RWPE1 (cell line): ENCODE results near the gene DDX39A.
A peak's percentile ranks its signal among the peaks of the same experiment; 100 is the strongest.
"Not testable (repeated sequence)": the region's sequence is repeated elsewhere in the genome, so short reads cannot be mapped to it uniquely, and the experiment has no call there.

Experiments
- CTCF ChIA-PET: fragments of 350-600 bp; sonication (Branson Sonifier 250); formaldehyde crosslinking; extraction: SDS; loops from one replicate; lab custom pipeline; 2021; lab: Yijun Ruan, JAX
- POLR2A ChIA-PET: fragments of 400-600 bp; formaldehyde crosslinking; extraction: SDS; loops from one replicate; lab custom pipeline; 2020; ENCODE audit warnings: antibody characterized with exemption; ENCODE audit not compliant: low non-redundant PET; lab: Yijun Ruan, JAX
- DNase-seq: peaks from one replicate; pipeline ENCODE4 v3.0.0; 2012; ENCODE audit warnings: low spot score
- H3K27ac ChIP-seq: fragments of 450-650 bp; 2 replicates; pipeline ENCODE4 v1.5.1; 2017
- TF ChIP-seq, protein P1 (sequence below): fragments of 450-650 bp; conservative IDR thresholded peaks from 2 replicates; pipeline ENCODE4 v1.5.1; 2017; ENCODE audit warnings: low read depth, mild to moderate bottlenecking

DDX39A gene

DNA sequence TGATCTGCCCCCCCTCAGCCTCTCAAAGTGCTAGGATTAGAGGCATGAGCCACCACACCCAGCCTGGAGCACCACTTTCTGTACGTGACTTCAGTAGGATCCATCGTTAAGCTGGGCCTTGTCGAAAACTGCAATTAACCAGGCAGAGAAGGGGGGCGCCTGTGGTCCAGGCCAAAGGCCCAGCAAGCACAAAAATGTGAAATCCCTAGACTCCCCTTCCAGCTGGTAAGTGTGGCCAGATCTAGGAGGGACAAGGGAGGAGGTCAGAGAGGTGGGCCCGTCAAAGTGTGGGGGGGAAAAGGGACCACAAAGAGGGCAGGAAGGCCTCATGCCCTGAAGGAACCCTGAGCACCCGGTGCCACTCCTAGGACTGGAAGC lies 13.8 kb downstream of the DDX39A start:
- ChIA-PET POLR2A (interaction anchor here (0.6 kb wide), 1 partner anchor 19 kb away, joined by 7 read pairs; no protein-coding TSS in a partner anchor), CTCF (interaction anchor here (0.6 to 2.2 kb wide), 6 partner anchors 9 to 123 kb away, joined by 3 to 8 read pairs (median 4); no protein-coding TSS in a partner anchor)
- H3K27ac ChIP-seq: peak overlapping the region; percentile 70
- no peak for DNase-seq
- TF ChIP-seq, protein P1, sequence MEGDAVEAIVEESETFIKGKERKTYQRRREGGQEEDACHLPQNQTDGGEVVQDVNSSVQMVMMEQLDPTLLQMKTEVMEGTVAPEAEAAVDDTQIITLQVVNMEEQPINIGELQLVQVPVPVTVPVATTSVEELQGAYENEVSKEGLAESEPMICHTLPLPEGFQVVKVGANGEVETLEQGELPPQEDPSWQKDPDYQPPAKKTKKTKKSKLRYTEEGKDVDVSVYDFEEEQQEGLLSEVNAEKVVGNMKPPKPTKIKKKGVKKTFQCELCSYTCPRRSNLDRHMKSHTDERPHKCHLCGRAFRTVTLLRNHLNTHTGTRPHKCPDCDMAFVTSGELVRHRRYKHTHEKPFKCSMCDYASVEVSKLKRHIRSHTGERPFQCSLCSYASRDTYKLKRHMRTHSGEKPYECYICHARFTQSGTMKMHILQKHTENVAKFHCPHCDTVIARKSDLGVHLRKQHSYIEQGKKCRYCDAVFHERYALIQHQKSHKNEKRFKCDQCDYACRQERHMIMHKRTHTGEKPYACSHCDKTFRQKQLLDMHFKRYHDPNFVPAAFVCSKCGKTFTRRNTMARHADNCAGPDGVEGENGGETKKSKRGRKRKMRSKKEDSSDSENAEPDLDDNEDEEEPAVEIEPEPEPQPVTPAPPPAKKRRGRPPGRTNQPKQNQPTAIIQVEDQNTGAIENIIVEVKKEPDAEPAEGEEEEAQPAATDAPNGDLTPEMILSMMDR: no peak

DNA sequence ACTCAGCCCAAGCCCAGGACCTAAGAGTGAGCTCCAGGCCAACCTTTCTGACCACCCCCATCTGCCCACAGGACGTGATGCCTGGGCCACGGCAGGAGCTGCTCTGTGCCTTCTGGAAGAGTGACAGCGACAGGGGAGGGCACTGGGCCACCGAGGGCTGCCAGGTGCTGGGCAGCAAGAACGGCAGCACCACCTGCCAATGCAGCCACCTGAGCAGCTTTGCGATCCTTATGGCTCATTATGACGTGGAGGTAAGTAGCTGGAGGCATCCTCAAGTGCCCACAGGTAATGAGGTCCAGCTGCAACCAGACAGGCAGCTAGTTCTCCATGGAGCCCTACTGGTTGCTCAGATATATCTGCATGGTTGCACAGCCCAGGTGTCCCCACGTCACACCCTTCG lies 14.8 kb downstream of the DDX39A start:
- DNase-seq: no peak
- ChIA-PET CTCF (interaction anchor here (0.8 kb wide), 1 partner anchor 10 kb away, joined by 5 read pairs; no protein-coding TSS in a partner anchor), POLR2A (no interaction called here)
- TF ChIP-seq, protein P1: no peak
- peak overlapping the region; percentile 70 for H3K27ac ChIP-seq

DNA sequence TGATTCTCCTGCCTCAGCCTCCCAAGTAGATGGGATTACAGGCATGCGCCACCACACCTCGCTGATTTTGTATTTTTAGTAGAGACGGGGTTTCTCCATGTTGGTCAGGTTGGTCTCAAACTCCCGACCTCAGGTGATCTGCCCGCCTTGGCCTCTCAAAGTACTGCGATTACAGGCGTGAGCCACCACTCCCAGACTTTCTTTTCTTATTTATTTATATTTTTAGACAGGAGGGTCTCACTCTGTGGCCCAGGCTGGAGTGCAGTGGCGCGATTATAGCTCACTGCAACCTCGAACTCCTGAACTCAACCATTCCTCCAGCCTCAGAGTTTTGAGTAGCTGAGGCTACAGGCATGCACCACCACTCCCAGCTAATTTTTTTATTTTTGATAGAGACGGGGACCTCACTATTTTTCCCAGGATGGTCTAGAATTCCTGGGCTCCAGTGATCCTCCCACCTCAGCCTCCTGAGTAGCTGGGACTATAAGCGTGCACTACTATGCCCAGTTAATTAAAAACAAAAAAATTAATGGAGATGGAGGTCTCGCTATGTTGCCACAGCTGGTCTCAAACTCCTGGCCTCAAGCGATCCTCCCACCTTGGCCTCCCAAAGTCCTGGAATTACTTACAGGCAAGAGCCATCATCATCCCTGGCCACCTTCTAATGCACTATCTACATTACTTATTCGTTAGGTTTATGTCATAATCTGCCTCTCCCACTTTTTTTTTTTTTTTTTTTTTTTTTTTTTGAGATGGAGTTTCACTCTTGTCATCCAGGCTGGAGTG lies 15.8 kb downstream of the DDX39A start:
- DNase-seq, POLR2A ChIA-PET, CTCF ChIA-PET: not testable (repeated sequence)
- peak overlapping the region; percentile 71 for H3K27ac ChIP-seq

DNA sequence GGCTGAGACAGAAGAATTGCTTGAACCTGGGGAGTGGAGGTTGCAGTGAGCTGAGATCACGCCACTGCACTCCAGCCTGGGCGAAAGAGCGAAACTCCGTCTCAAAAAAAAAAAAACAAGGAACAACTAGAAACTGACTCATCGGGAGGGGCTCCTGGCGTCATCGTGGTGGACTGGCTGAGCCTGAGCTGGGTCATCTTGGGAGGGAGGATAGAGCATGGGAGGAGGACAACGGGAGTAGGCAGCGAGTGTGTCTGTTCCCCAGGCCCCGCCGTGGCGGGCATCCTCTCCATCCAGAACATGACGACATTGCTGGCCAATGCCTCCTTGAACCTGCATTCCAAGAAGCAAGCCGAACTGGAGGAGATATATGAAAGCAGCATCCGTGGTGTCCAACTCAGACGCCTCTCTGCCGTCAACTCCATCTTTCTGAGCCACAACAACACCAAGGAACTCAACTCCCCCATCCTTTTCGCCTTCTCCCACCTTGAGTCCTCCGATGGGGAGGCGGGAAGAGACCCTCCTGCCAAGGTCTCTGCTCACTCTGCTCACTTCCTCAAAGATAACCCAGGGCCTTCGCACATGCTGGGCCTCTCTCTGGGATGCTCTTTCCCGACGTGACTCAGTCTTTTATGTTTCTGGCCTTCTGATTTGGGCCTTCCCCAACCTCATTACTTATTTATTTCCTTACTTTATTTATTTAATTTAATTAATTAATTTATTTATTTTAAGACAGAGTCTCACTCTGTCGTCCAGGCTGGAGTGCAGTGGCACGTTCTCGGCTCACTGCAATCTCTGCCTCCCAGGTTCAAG lies 16.6 kb downstream of the DDX39A start:
- DNase-seq: peak; percentile 81
- peak overlapping the region; percentile 71 for H3K27ac ChIP-seq
- POLR2A ChIA-PET: no interaction called here
- TF ChIP-seq, protein P1: no peak
- CTCF ChIA-PET: interaction anchor here (0.6 to 1.1 kb wide), 2 partner anchors 54 to 487 kb away, joined by 3 to 4 read pairs; no protein-coding TSS in a partner anchor

DNA sequence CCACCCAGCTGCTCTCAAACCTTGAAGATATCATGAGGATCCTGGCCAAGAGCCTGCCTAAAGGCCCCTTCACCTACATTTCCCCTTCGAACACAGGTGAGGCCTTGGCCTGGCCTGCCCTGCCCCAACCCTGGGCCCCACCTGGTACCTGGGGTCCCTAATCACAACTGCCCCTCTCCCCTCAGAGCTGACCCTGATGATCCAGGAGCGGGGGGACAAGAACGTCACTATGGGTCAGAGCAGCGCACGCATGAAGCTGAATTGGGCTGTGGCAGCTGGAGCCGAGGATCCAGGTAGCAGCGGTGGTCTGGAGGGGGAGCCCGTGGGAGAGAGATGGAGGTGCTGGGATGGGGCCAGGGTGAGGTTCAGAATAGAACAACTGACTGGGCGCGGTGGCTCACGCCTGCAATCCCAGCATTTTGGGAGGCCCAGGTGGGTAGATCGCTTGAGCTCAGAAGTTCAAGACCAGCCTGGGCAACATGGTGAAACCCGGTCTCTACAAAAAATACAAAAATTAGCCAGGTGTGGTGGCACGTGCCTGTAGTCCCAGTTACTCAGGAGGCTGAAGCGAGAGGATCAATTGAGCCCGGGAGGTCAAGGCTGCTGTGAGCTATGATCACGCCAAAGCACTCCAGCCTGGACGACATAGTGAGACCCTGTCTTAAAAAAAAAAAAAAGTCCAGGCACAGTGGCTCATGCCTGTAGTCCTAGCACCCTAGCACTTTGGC lies 17.5 kb downstream of the DDX39A start:
- peak overlapping the region; percentile 71 for H3K27ac ChIP-seq
- ChIA-PET POLR2A (no interaction called here), CTCF (interaction anchor here (1.1 kb wide), 1 partner anchor 54 kb away, joined by 3 read pairs; no protein-coding TSS in a partner anchor)
- no peak for DNase-seq
- TF ChIP-seq, protein P1: no peak

DNA sequence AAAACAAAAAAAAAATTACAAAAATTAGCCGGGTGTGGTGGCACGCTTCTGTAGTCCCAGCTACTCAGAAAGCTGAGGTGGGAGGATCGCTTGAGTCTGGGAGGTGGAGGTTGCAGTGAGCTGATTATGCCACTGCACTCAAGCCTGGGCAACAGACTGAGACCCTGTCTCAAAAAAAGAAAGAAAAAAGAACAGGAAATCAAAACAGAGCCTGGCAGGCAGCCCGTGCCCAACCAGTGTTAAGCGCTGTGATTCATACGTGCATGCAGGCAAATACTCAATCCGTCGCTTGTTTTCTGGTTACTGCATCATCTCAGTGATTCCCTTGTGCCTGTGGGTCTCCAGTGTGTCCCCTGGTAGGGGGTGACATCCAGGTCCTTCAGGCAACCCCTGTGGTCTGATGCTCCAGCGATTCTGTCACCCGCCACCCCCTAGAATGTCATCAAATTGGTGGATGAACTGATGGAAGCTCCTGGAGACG lies 18.1 kb downstream of the DDX39A start:
- ChIA-PET CTCF (interaction anchor here (0.6 kb wide), 1 partner anchor 502 kb away, joined by 3 read pairs; no protein-coding TSS in a partner anchor), POLR2A (no interaction called here)

DNA sequence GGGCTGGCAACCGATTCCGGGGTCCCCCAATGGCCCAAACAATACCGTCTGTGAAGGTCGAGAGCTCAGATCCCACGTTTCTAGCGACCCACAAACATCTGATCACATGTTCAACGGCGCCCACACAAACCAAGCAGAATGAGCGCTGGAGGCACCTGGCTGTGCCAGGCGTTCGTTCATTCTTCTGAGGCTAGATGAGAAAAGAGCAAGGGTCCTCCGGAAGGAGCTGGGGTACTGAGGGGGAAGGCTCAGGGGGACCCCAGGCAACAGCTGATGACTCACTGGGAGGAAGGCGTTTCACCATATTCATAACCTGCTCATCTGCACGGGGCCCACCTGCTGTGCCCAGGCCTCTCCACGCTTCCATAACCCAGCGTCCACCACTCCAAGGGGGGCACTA lies 22.0 kb downstream of the DDX39A start:
- H3K27ac ChIP-seq, POLR2A ChIA-PET, DNase-seq: not testable (repeated sequence)
- CTCF ChIA-PET: interaction anchor here (0.7 kb wide), 1 partner anchor 11 kb away, joined by 4 read pairs; no protein-coding TSS in a partner anchor

More for the DNA sequence above, 18.1 kb downstream of the DDX39A start:
- TF ChIP-seq, protein P1: no peak
- peak overlapping the region; percentile 71 for H3K27ac ChIP-seq
- DNase-seq: no peak

DNA sequence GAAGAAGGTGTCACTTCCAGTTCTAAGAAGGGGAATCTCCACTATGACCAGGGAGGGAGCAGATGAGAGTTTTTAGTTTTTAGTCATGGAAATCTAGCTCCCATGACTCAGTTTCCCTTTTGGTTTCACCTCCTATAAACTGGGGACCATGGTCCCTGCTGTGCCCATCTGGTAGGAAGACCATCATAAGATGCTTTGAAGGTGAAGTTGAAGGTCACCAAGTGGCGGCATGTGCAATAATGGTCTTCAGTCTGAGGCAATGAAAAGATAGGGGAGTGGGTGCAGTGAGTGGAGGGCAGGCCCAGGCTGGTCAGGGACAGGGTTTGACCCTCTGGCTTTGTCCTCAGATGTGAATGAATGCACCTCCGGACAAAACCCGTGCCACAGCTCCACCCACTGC lies 22.4 kb downstream of the DDX39A start:
- DNase-seq, POLR2A ChIA-PET, H3K27ac ChIP-seq: not testable (repeated sequence)
- CTCF ChIA-PET: interaction anchor here (0.7 kb wide), 1 partner anchor 11 kb away, joined by 4 read pairs; no protein-coding TSS in a partner anchor
